GM03348 (cell line): ENCODE results near the gene NR1H3.
"Not testable (repeated sequence)": the region's sequence is repeated elsewhere in the genome, so short reads cannot be mapped to it uniquely, and the experiment has no call there.

ENCODE experiments used
- DNase-seq: peaks from one replicate; pipeline ENCODE4 v3.0.0; 2012; ENCODE audit warnings: low spot score

NR1H3 gene

DNA sequence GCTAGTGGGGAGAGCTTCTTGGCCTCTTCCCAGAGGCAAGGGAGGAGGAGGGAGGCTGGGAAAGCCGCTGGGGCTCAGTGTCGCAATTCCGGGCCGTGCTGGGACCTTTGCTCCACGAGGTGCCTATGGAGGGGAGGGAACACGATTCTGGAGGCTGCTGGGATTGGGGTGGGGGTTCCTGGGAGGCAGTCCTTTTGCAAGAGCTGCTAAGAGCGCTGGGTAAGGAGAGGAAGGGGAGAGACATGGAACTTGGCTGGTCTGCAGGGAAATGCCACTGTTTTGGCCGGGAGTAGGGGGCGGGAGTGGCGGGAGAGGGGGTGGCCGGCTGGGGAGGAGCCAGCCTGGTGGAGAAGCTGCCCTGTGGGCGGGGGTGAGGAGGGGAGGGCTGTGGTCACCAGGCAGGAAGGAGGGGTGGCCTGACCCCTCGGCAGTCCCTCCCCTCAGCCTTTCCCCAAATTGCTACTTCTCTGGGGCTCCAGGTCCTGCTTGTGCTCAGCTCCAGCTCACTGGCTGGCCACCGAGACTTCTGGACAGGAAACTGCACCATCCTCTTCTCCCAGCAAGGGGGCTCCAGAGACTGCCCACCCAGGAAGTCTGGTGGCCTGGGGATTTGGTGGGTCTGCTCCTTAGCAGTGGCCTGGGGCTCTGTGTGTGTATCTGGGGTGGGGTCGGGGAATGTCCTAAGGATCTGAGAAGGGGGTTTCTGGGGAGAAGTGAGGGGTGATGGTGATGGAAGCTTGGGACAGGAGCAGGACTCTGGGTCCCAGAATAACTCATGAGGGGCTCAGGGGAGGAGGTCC is at the start of gene NR1H3:
NR1H3 (plus strand) TSS at position 480 of the 800 bp plus-strand sequence. CDS start 1,221 bp downstream, outside the sequence.
- DNase-seq: peak; percentile 81

DNA sequence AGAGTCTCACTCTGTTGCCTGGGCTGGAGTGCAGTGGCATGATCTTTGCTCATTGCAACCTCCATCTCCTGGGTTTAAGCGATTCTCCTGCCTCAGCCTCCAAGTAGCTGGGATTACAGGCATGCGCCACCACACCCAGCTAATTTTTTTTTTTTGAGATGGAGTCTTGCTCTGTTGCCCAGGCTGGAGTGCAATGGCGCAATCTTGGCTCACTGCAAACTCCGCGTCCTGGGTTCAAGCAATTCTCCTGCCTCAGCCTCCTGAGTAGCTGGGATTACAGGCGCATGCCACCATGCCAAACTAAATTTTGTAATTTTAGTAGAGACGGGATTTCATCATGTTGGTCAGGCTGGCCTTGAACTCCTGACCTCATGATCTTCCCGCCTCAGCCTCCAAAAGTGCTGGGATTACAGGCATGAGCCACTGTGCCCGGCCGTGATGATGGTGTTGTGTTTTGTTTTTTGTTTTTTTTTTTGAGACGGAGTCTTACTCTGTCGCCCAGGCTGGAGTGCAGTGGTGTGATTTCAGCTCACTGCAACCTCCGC is 49.7 kb upstream of the NR1H3 start:
- DNase-seq: not testable (repeated sequence)

DNA sequence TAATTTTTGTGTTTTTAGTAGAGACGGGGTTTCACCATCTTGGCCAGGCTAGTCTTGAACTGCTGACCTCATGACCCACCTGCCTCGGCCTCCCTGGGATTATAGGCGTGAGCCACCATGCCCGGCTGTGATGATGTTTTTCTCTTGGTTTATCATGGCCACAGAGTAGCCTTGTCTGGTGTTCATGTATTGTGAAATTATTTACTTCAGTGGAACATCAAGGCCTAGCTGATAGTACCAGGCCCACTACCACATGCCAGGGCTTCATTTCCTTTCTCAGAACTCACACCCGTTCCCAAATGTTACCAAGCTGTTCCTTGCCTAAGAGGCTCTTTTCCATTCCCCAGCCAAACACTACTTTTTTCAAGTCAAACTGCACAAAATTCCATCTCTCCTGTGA is 49.2 kb upstream of the NR1H3 start:
- DNase-seq: no peak

DNA sequence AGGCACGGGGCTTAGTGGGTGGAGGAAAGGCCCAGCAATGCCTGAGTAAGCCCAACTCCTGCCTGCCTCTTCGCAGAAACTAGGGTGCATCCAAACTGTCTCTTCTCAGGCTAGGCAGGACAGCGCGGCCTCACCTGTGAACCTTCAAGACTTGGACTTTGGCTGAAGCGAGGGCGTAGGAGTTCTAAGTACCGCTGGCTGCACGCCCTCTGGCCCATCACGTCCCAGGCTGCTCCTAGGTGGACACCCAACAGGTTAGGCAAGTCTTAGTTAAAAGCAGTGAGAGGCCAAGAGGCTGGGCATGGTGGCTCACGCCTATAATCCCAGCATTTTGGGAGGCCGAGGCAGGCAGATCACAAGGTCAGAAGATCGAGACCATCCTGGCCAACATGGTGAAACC is 44.9 kb upstream of the NR1H3 start:
- no peak for DNase-seq

DNA sequence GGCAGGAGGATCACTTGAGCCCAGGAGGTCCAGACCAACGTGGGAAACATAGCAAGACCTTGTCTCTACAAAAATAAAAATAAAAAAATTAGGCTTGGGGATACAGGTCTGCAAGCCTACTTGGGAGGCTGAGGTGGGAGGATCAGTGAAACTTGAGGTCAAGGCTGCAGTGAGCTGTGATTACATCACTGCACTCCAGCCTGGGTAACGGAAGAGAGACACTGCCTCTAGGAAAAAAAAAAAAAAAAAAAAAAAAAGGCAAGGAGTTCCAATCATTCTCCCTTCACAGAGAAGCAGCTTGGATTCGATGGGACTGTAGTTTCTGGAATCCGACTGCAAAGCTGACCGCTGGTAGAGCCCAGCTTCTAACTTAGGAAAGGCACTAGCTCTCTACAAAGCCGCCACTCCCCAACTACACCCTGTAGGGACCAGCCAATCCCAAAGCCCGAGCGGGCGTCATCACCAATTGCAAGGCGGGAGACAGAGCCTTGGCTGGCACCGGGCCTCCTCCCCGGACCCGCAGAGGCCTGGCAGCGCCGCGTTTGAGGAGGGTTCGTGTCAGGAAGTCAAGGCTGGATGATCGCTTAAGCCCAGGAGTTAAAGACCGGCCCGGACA is 43.7 kb upstream of the NR1H3 start:
- peak; percentile 95 for DNase-seq

DNA sequence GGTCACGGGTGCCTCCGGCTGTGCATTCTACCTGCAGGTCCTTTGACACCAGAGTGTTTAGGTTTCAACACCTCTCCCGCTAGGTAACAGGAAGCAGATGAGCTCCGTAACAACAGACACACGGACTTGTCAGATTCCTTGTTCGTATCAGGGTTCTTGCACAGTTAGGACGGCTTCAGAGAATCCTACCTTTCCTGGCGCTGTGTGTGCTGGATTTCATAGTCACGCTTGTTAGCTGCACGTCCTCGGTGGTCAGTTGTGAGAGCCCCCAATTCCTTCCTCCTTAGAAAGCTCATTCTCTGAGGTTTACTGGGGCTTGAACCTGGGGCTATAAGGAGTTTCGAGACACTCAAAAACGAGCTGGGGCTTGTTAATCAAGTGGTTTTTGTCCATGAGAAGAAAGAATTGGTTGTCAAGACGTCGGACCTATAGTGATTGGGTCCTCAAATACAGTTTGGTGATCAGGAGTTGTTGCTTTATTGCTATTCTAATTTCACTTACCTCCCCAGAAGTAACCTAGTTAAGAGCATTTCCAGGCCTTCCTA is 42.4 kb upstream of the NR1H3 start:
- no peak for DNase-seq

DNA sequence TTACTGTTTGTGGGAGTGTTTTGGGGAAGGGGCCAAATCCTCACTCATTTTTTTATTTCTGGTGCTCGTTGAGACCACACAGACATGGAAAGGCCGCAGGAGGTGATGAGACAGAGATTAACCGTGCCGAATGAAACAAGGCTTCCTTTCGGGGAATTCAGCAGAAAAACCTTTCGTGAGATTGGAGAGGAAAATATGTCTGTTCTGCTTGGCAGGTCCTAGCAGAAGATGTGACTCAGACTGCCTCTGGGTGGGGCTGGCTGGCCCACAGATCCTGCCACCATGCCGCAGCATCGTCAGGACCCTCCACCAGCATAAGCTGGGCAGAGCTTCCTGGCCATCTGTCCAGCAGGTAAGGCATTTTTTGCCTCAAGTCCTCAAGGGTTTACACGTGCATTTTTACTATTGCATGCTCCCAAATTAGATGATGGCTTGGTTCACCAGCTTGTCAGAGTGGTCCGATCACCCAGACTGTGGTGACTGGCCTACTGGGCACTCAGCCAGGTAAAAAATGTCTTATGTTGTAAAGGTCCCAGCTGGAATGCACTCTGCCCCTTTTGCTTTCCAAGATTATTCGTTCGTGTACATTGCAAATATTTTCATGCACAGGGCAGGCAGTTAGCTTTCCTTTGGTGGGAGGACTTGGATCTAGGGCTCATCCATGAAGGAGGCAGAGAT is 41.5 kb upstream of the NR1H3 start:
- peak; percentile 86 for DNase-seq

DNA sequence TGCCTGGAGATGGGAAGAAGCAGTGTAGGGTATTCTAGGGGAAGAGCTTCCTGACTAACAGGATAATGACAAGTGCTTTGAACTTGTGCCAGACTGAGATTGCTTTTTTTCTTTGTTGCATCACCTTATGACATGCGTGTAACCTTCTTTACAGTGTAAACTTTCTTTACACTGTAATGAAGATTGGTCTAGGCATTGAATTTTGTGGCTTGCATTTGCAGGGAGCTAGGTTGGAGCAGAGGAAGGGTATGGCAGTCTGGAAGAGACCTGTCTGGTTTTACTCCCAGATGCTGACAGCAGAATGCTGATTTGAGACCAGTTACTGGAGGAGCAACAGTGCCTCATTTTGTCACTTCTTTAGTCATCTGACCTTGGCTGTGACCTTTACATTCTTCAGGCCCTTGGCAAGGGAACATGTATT is 37.4 kb upstream of the NR1H3 start:
- peak; percentile 51 for DNase-seq

DNA sequence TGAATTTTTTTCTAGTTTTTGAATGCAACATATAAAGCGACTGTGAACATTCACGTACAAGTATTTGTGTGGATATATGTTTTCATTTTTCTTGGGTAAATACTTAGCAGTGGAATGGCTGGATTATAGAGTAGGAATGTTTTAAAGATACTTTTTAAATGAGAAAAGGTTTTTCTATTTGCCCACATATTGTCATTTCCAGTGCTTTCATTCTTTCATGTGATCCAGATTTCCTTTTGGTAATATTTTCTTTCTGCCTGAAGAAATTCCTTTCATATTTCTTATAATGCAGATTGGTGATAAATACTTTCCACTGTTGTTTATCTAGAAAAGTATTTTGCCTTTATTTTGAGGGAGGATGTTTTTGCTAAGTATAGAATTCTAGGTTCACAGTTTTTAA is 35.1 kb upstream of the NR1H3 start:
- DNase-seq: no peak

DNA sequence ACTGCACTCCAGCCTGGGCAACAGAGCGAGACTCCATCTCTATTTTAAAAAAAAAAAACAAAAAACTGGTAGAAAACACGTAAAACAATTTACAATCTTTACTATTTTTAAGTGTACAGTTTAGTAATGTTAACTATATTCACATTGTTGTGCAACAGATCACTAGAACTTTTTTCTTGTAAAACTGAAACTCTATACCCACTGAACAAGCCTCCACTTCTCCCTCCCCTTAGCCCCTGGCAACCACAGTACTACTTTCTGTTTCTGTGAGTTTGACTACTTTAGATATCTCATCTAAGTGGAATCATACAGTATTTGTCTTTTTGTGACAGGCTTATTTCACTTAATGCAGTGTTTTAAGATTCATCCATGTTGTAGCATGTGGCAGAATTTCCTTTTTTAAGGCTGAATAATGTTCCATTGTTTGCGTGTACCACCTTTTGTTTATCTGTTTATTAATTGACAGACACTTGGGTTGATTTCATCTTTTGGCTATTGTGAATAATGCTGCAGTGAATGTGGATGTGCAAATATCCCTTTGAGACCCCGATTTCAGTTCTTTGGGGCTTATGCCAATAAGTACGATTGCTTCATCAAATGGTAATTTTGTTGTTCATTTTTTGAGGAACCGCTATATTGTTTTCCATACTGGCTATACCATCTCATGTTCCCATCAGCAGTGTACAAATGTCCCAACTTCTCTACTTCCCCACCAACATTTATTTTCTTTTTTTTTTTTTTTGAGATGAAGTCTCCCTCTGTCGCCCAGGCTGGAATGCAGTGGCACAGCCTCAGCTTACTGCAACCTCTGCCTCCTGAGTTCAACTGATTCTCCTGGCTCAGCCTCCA is 32.0 kb upstream of the NR1H3 start:
- no peak for DNase-seq

DNA sequence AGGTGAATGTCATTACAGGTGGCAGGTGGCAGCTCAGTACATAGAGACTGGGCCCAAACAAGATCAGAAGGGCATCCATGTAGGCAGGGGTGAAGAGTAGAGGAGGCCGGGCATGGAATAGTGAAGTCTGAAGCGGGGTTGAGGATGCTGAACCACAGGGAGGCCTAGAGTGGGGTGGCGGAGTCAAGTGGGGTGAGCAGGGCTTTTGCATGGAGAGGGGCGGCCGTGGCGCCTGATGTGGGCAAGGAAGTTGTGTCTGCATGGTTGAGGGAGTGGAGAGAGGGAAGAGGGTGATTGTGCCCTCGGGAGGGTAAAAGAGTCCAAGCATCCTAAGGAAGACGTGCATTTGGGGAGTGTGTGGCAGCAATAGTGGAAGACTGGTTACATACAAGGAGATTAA is 28.6 kb upstream of the NR1H3 start:
- DNase-seq: no peak

DNA sequence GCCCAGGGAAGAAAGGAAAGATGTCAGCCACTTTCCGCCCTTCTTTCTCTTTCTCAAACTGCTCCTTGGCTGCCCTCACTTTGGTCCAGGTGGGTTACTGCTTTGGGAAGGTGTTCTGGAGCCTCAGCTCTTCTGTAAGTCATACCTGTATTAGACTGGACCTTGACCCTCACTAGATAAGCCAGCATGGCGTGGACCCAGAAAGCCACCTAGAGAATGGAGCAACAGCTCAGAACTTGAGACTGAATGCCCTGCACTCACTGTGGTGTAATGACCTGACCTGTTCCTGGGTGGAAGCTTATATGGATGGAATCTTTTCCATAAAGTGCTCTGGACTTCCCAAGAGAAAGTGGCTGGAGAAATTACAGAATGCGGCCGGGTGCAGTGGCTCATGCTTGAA is 24.7 kb upstream of the NR1H3 start:
- DNase-seq: no peak

DNA sequence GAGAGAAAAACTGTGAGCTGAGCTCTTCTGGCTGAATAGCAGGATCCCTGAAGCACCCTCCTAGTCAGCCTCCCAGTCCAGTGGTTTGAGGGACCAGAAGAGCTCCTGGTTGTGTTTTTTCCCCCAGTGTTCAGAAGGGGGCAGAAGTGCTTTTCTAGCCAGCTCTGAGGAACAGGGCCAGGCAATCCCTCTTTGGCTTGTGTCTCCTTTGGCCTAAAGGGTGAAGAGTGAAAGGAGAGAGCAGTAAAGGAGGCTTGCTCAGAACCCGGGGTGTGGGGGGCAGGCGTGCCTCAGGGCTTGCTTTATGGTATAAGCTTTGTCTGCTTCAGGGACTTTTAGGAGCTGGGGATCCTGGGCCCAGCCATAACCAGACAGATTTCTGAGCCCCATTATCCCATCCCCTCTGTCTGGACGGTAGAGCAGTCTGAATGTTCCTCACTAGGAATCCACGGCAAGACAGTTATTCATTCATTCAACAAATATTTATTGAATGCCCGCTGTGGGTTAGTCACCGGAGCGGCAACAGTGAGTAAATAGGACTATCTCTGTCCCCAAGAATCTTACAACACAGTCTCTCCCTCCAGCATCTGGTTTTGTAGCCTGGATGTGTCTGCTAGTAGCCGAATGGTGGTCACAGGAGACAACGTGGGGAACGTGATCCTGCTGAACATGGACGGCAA is 23.7 kb upstream of the NR1H3 start:
- peak; percentile 63 for DNase-seq

DNA sequence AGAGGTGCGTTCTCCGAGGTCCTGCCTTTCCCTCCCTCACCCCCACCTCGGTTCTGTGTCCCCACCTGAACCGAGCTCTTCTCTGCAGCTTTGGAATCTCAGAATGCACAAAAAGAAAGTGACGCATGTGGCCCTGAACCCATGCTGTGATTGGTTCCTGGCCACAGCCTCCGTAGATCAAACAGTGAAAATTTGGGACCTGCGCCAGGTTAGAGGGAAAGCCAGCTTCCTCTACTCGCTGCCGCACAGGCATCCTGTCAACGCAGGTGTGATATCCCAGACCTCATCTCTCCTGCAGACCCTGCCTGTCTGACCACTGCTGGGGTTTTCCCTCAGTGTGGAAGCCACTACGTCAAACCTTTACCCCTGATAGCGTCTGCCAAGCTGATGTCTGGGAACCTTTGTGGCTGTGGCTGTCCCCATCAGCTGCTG is 23.1 kb upstream of the NR1H3 start:
- DNase-seq: no peak

DNA sequence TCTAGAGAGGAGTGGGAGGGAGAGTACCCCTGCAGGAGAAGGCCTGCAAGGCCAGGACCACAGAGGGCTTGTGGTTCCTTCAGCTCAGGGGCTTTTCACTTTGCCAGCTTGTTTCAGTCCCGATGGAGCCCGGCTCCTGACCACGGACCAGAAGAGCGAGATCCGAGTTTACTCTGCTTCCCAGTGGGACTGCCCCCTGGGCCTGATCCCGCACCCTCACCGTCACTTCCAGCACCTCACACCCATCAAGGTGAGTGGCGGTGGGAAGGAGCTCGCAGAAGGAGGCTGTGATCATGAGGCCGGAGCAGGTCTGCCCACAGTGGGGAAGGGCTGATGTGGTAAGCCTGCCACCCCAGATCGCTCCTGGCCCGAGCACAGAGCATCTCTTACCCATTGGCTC is 22.6 kb upstream of the NR1H3 start:
- no peak for DNase-seq

DNA sequence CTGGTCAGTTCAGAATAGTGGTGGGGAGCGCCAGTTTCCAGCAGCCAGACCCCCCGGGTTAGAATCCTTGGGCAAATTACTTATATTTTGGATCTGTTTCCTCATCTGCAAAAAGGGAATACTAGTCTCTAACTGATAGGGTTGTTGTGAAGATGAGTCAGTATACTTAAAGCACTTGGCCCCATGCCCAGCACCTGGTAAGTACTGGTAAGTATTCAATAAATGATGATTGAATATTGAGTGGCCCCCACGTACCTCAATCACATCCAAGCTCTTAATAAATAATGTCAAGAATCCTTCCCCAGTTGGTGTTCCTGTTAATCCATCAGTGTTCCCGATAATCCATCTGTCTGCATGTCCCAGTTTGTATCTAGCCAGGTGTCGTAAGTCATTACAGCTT is 21.3 kb upstream of the NR1H3 start:
- no peak for DNase-seq

DNA sequence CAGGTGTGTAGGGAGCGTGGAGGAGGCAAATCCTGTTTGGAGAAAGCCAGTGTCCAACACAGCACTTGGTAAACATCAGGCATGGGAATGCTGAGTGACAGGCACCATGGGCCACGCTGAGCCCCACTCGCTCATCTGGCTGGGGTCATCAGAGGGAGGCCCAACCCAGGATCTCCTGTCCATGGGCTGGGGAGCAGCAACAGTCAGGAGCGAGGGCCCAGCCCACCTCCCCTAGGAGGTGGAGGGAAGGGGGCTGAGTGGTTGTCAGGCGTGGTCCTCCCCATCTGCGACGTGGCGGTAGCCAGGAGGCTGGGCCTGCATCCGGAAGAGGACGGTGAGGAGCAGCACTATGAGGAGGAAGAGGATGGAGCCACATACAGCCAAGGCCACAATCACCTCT is 17.9 kb upstream of the NR1H3 start:
- DNase-seq: no peak

DNA sequence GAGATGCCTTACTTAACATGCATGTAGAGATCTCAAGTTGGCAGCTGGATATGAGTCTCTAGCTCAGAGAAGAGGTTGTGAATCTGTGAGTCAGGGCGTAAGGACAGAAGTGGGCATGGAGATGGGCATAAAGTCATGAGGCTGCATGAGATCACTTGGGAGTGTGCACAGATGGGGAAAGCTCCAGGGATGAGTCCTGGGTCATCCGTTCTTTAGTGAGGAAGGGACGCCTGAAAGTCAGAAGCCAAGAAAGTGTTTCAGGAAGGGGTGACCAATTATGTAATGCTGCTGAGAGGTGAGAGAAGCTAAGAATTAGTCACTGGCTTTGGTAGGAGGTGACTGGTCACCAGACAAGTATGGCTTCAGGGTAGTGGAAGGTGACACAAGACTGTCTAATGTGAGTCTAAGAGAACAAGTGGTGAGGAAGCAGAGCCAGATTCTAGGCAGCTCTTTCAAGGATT is 15.9 kb upstream of the NR1H3 start:
- DNase-seq: peak; percentile 36

DNA sequence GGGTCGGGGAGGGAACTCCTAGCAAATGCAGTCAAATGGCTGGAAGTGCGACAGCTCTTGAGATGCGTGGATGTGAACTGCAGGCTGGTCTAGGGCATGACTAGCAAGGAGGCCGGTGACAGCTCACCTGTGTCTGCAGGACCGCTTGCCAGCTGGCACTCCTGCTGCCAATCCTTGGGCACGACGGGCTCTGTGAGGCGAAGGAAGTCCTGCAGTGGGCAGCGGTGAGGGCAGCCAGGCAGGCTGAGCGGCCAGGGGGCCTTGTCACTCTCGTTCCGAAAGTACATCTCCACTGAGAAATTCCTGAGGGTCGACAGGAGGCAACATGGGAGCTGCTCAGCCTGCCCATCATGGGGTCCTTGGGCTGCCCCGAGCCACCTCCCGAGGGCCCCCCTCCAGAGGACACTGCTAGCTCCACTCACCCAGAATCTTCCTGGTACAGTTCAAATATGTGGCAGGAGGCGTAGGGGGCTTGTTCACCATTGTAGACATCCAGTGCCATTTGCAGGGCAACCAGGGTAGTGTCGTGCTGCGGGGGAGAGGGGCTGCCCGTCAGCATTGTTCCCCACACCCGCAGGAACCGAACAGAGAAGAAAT is 15.1 kb upstream of the NR1H3 start:
- DNase-seq: no peak

DNA sequence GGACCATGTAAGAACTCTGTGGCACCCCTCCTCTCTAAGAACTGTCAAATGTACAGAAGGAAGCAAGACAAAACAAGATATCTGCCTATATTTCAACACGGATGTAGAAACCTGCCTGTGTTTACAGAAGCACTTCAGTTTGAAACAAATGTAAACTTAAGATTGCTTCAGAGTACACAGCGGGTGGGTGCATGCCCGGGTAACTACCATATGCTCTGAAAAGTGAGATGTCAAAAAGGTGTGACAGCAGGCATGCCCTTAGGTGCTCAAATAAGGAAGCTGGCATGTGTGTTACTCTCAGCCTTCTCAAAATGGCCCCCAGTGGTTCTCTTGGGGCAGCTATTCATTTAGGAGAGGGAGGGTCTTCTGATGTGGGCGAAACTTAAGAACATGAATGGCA is 14.3 kb upstream of the NR1H3 start:
- no peak for DNase-seq
